Prostate gland (tissue), 2 donors: ENCODE data around the gene LRRC43. TPM values are rescaled to one million over a fixed set of nuclear protein-coding genes. Genes with fewer than 3 reads are reported as not detected.

Source experiments
- DNase-seq: peaks from one replicate; pipeline ENCODE4 v3.0.0-alpha.2; 2019; ENCODE audit warnings: low spot score
- H3K27ac ChIP-seq, 2 donors: fragments of 200-600 bp; sonication (generic); 2 replicates each; pipeline ENCODE4 v1.5.1; 2017 to 2019
- H3K27me3 ChIP-seq: fragments of 200-600 bp; sonication (generic); replicated peaks from 2 replicates; pipeline ENCODE4 v1.5.1; 2019; ENCODE audit not compliant: insufficient read depth
- H3K36me3 ChIP-seq, 2 donors: fragments of 200-600 bp; sonication (generic); 1 replicate in 1 of 2; 2 replicates in 1 of 2; pipeline versions ENCODE4 v1.5.1 to v1.8.1; 2017 to 2019
- H3K4me1 ChIP-seq: fragments of 200-600 bp; sonication (generic); replicated peaks from 2 replicates; pipeline ENCODE4 v1.5.1; 2019
- H3K4me3 ChIP-seq, 2 donors: fragments of 200-600 bp; sonication (generic); 2 replicates each; pipeline ENCODE4 v1.5.1; 2017 to 2019
- H3K9me3 ChIP-seq: fragments of 200-600 bp; sonication (generic); 2 replicates; pipeline ENCODE4 v1.5.1; 2017
- CTCF ChIP-seq, 4 experiments: fragments of 200-600 bp in 2 of 4; fragments of 450-650 bp in 2 of 4; sonication (generic) in 2 of 4; IDR thresholded peaks; 1 replicate in 3 of 4; 2 replicates in 1 of 4; pipeline ENCODE4 v1.5.1; 2016 to 2019; ENCODE audit warnings: antibody characterized with exemption in 4 of 4, mild to moderate bottlenecking in 2 of 4, moderate library complexity in 2 of 4
- POLR2A ChIP-seq: fragments of 450-650 bp; IDR thresholded peaks from one replicate; pipeline ENCODE4 v1.6.1; 2016; ENCODE audit warnings: antibody characterized with exemption, mild to moderate bottlenecking
- POLR2AphosphoS5 ChIP-seq: sonication (generic); formaldehyde crosslinking; IDR thresholded peaks from one replicate; pipeline ENCODE4 v1.6.1; 2017; ENCODE audit warnings: antibody characterized with exemption
- WGBS: methylation state at CpG from one replicate; pipeline ENCODE4 v1.1.5; 2018; 5-methylcytosine and 5-hydroxymethylcytosine counted together
- intact Hi-C: fragments of 100-400 bp; cut with DNase I; formaldehyde crosslinking; loops from one replicate; pipeline ENCODE4 v1.14.2; 2022
- total RNA-seq, 2 donors: library from RNA; depleted of rRNA; stranded (reverse); fragments of >200 nt; gene quantifications; one replicate each; pipeline ENCODE4 v1.1.0, GENCODE V29; 2016

The LRRC43 gene
- total RNA-seq, 2 donors from 2014 or later, result 1.2 to 5.7 TPM

GRCh38 chr12:122161682-122162081 is 21.2 kb upstream of the LRRC43 start:
- no peak overlapping the region for H3K27ac ChIP-seq
- H3K4me3 ChIP-seq, result no peak overlapping the region
- intact Hi-C loops, result no loop called here
- H3K9me3 ChIP-seq, result no peaks in the 10 kb centered on the region
- TF ChIP-seq POLR2AphosphoS5, result no peak
- TF ChIP-seq CTCF (IDR thresholded peaks at IDR 0.05), result no peak
- TF ChIP-seq POLR2A, result no peak
- DNase-seq, result no peak
- H3K27me3 ChIP-seq, result no peaks in the 10 kb centered on the region
- H3K4me1 ChIP-seq, result no peaks in the 10 kb centered on the region
- H3K36me3 ChIP-seq, result no peaks in the 10 kb centered on the region
- 62% methylated on average over 8 of the region's 8 CpGs for WGBS

GRCh38 chr12:122162976-122163375 is 19.9 kb upstream of the LRRC43 start:
- intact Hi-C loops, result no loop called here
- TF ChIP-seq POLR2AphosphoS5, result no peak
- no peak for TF ChIP-seq POLR2A
- no peak for TF ChIP-seq CTCF (IDR thresholded peaks at IDR 0.05)
- no peaks in the 10 kb centered on the region for H3K36me3 ChIP-seq
- H3K4me3 ChIP-seq, result no peak overlapping the region
- WGBS, result 88% methylated on average over 3 of the region's 3 CpGs
- H3K4me1 ChIP-seq, result no peaks in the 10 kb centered on the region
- DNase-seq, result no peak
- H3K27ac ChIP-seq, result no peak overlapping the region
- H3K27me3 ChIP-seq, result no peaks in the 10 kb centered on the region
- no peaks in the 10 kb centered on the region for H3K9me3 ChIP-seq

- WGBS, result 84% methylated on average over 22 of the region's 22 CpGs
- TF ChIP-seq CTCF (IDR thresholded peaks at IDR 0.05) (no peak), POLR2A (no peak), POLR2AphosphoS5 (no peak)
These were observed 16.2 kb upstream of the LRRC43 start for GRCh38 chr12:122166422-122167349.

GRCh38 chr12:122167356-122167925 is 15.5 kb upstream of the LRRC43 start:
- no peaks in the 10 kb centered on the region for H3K36me3 ChIP-seq
- H3K27me3 ChIP-seq, result no peaks in the 10 kb centered on the region
- no peak overlapping the region for H3K27ac ChIP-seq
- no peaks in the 10 kb centered on the region for H3K9me3 ChIP-seq
- no peak overlapping the region for H3K4me3 ChIP-seq
- H3K4me1 ChIP-seq, result no peaks in the 10 kb centered on the region
- intact Hi-C loops, result no loop called here
- 87% methylated on average over 10 of the region's 10 CpGs for WGBS
- TF ChIP-seq POLR2AphosphoS5, result no peak
- no peak for DNase-seq

More at GRCh38 chr12:122166422-122167349, 16.2 kb upstream of the LRRC43 start:
- Histone ChIP-seq H3K27ac (no peak overlapping the region), H3K36me3 (no peaks in the 10 kb centered on the region), H3K27me3 (no peaks in the 10 kb centered on the region), H3K4me1 (no peaks in the 10 kb centered on the region), H3K9me3 (no peaks in the 10 kb centered on the region), H3K4me3 (no peak overlapping the region)
- no peak for DNase-seq
- intact Hi-C loops, result no loop called here

- H3K9me3 ChIP-seq, result no peaks in the 10 kb centered on the region
- no peak overlapping the region for H3K4me3 ChIP-seq
- no peaks in the 10 kb centered on the region for H3K27me3 ChIP-seq
- intact Hi-C loops, result no loop called here
- no peaks in the 10 kb centered on the region for H3K36me3 ChIP-seq
- WGBS, result 95% methylated on average over 3 of the region's 3 CpGs
- DNase-seq, result no peak
- TF ChIP-seq POLR2AphosphoS5 (no peak), CTCF (IDR thresholded peaks at IDR 0.05) (no peak), POLR2A (no peak)
- H3K4me1 ChIP-seq, result no peaks in the 10 kb centered on the region
- H3K27ac ChIP-seq, result no peak overlapping the region
These were observed 14.4 kb upstream of the LRRC43 start for GRCh38 chr12:122168492-122168891.
